Thoracic aorta (tissue), 2 donors: ENCODE results near the gene SDHAF2. TPM values are rescaled to one million over a fixed set of nuclear protein-coding genes. Genes with fewer than 3 reads are reported as not detected.

Experiments used
- ATAC-seq: fragments of 150-250 bp; one replicate; pipeline ENCODE4 v1.8.0; 2017; ENCODE audit warnings: low read depth; ENCODE audit not compliant: insufficient number of reproducible peaks, low FRiP score
- DNase-seq: peaks from one replicate; pipeline ENCODE4 v3.0.0-alpha.2; 2020; ENCODE audit warnings: low spot score
- H3K27ac ChIP-seq, 2 donors: fragments of 200-600 bp; sonication (generic); 1 replicate in 1 of 2; 2 replicates in 1 of 2; pipeline ENCODE4 v1.5.1; 2016; ENCODE audit warnings: mild to moderate bottlenecking in 2 of 2, moderate library complexity in 2 of 2
- H3K27me3 ChIP-seq: fragments of 200-600 bp; sonication (generic); replicated peaks from 2 replicates; pipeline ENCODE4 v1.6.0; 2016; ENCODE audit warnings: mild to moderate bottlenecking; ENCODE audit not compliant: insufficient read depth
- H3K36me3 ChIP-seq: fragments of 200-600 bp; sonication (generic); one replicate; pipeline ENCODE4 v1.5.1; 2016
- H3K4me1 ChIP-seq, 2 donors: fragments of 200-600 bp; sonication (generic); 1 replicate in 1 of 2; 2 replicates in 1 of 2; pipeline versions ENCODE4 v1.5.1 to v1.6.0; 2016; ENCODE audit warnings: low read depth in 2 of 2, mild to moderate bottlenecking in 1 of 2; ENCODE audit not compliant: control insufficient read depth in 1 of 2
- H3K4me3 ChIP-seq: fragments of 200-600 bp; sonication (generic); 2 replicates; pipeline ENCODE4 v1.5.1; 2016; ENCODE audit warnings: mild to moderate bottlenecking
- H3K9me3 ChIP-seq: fragments of 200-600 bp; sonication (generic); 2 replicates; pipeline ENCODE4 v1.5.1; 2016
- total RNA-seq, 2 donors: library from RNA; depleted of rRNA; stranded (reverse); fragments of >200 nt; gene quantifications; one replicate each; pipeline versions ENCODE4 v1.1.0 to v1.2.3, GENCODE V29; 2016
- TF ChIP-seq, protein P1 (sequence below): fragments of 200-600 bp; sonication (generic); IDR thresholded peaks from one replicate; pipeline ENCODE4 v1.5.1; 2019; ENCODE audit warnings: antibody characterized with exemption

Gene SDHAF2
- total RNA-seq, 2 donors from 2014 or later = 43.2 to 52.6 TPM

DNA sequence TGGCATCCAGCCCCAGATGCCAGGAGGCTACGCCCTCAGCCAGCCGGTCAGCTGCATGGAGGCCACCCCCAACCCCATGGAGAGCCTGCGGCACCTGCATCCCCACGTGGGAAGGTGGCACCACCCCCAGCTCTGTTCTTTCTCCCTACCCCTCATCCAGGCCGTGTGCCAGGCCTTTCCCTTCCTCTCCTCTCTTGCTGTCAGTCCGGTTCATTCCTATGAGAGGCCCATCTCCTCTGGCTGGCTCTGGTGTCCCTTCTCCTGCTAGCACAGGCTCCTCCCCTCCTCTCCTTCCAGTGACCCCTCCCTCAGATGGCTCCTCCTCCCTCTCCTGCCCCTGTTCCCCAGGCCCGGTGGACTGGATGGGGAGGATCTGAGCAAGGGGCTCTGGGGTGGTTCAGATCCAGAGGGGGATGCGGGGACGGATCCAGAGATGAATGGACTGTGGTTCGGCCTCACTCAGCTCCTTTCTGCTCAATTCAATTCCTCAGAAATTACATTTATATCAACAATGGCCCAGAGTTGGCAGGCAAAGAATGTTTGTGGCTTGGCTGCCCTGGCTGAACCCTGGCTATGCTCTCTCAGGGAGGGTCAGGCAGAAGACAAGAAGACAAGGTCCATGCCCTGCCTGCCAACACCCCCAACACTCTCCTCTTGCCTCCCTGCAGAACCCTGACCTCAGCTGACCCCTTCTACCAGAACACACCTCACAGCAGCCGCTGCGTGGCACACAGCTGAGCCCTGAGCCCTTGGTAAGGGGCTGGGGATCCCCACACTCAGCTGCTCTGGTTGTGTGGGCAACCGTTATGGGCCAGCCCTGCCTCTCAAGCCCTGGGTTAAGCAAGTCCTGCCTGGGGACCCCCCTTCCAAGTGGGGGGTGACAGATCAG is 60.2 kb downstream of the SDHAF2 start:
- TF ChIP-seq, protein P1, sequence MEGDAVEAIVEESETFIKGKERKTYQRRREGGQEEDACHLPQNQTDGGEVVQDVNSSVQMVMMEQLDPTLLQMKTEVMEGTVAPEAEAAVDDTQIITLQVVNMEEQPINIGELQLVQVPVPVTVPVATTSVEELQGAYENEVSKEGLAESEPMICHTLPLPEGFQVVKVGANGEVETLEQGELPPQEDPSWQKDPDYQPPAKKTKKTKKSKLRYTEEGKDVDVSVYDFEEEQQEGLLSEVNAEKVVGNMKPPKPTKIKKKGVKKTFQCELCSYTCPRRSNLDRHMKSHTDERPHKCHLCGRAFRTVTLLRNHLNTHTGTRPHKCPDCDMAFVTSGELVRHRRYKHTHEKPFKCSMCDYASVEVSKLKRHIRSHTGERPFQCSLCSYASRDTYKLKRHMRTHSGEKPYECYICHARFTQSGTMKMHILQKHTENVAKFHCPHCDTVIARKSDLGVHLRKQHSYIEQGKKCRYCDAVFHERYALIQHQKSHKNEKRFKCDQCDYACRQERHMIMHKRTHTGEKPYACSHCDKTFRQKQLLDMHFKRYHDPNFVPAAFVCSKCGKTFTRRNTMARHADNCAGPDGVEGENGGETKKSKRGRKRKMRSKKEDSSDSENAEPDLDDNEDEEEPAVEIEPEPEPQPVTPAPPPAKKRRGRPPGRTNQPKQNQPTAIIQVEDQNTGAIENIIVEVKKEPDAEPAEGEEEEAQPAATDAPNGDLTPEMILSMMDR = no peak
- Histone ChIP-seq H3K27ac (no peak overlapping the region), H3K36me3 (no peaks in the 10 kb centered on the region), H3K9me3 (no peaks in the 10 kb centered on the region), H3K4me1 (peaks cover 5 to 25% of the 10 kb centered on the region in 2 donors), H3K27me3 (no peaks in the 10 kb centered on the region), H3K4me3 (no peak overlapping the region)
- ATAC-seq = no peak
- DNase-seq = no peak

DNA sequence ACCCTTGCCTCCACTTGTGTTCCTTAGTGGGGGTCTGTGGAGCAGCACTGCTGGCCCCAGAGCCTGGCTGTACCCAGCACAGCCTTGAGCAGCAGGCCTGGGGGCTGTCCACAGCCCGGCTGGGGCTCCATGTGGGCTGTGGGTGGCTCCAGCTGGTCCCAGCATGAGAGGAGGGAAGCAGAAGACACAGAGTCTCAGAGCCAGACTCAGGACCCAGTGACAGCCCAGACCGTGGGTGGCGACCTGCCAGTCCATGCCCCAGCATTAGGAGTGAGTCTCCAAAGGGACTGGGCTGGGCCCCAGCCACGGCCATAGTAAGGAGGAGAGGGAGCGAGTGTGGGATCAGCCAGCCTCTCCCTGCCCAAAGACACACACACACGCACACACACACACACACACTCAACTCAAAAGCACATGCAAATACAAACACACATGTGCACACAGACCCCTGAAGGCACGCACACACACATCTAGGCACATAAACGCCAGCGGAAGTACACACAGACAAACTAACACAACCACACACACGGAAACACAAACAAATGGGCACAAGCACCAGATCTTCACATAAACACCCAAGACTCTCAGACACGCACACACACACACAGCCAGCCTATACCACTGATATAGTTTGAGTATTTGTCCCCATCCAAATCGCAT is 61.9 kb downstream of the SDHAF2 start:
- DNase-seq = no peak
- Histone ChIP-seq H3K4me3 (no peak overlapping the region), H3K4me1 (peaks cover 5 to 25% of the 10 kb centered on the region in 2 donors), H3K27me3 (no peaks in the 10 kb centered on the region), H3K36me3 (no peaks in the 10 kb centered on the region), H3K9me3 (no peaks in the 10 kb centered on the region), H3K27ac (no peak overlapping the region)
- TF ChIP-seq, protein P1 = no peak
- ATAC-seq = no peak

DNA sequence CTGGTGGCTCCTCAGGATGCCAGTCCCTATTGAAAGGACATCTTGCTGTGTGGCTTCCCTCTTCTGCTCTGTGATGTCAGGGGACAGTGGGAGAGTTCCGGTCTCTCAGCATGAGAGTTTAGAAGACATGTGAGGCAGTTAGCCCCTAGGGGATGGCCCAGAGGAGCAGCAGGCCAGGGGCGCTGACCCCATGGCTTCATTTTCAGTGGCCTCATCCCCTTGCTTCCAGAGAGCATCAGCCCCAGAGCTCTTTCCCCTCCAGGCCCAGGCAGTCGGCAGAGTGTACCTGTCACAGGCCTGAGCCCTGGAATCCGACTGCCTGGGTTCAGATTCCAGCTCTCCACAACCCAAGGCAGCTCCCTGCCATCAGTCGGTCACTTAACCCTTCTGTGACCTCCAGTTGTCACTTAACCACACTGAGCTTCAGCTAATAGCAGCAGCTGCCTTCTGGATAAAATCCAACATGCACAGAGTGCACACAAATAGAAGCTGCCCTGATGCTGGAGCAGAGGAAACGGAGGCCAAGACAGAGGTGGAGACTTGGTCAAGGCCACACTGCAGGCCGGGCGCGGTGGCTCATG is 64.5 kb downstream of the SDHAF2 start:
- Histone ChIP-seq H3K4me3 (no peak overlapping the region), H3K27me3 (no peaks in the 10 kb centered on the region), H3K27ac (no peak overlapping the region), H3K4me1 (peaks cover under 1 to 13% of the 10 kb centered on the region in 2 donors), H3K9me3 (no peaks in the 10 kb centered on the region), H3K36me3 (no peaks in the 10 kb centered on the region)
- TF ChIP-seq, protein P1 = no peak
- DNase-seq (no peak), ATAC-seq (no peak)

DNA sequence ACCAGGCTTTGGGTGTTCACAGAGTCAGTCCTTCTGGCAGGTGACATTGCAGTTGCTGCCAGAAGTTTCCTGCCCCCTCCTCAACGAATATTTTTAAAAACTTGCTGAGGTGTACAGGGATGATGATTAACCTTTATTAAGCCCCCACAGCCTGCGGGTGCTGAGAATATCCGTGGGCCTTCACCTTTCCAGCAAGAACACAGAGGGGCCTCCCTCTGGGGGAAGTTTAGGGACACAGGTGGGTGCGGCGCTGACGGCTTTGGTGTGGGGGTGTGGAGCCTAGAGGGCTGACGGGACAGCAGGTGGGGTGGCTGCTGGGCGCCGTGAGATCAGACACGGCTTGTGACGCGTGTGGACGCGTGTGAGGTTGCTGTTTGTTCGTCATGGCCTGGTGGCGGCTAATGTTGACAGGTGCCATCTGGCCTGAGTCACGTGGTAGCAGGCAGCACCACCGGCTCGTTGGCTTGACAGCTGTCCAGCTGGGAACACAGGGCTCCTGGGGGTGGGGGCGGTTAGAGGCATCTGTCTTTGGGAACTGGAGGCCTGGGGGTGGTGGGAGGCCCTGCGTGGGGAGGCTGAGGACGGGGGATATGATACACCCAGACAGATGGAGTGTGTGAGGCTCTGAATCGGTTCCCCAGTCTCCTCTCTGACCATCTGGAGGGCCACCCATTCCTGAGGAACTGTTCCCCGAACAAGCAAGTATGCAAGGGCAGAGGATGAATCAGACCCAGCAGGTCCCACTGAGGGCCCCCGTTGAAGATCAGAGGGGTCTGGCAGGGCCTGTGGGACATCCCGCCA is 66.1 kb downstream of the SDHAF2 start:
- H3K4me1 ChIP-seq = no peaks in the 10 kb centered on the region
- no peak overlapping the region for H3K4me3 ChIP-seq
- H3K27ac ChIP-seq = no peak overlapping the region
- no peaks in the 10 kb centered on the region for H3K9me3 ChIP-seq
- DNase-seq (no peak), ATAC-seq (no peak)
- TF ChIP-seq, protein P1 = no peak
- no peaks in the 10 kb centered on the region for H3K36me3 ChIP-seq
- no peaks in the 10 kb centered on the region for H3K27me3 ChIP-seq

Other genes with a start within 250 kb of the SDHAF2 start
- gene PGA3, start 226.6 kb upstream of the SDHAF2 start, total RNA-seq = 1 to 10 TPM; 1.8 to 4.3 TPM
- gene PGA4, start 207.8 kb upstream of the SDHAF2 start, total RNA-seq = 1 to 10 TPM in 1 of 2 donors, not detected in 1; 4.7 TPM
- not detected for gene PGA5, start 188.9 kb upstream of the SDHAF2 start, total RNA-seq
- gene VWCE, start 134.8 kb upstream of the SDHAF2 start, total RNA-seq = 1 to 10 TPM; 1.5 to 2.3 TPM
- gene DDB1, start 97.0 kb upstream of the SDHAF2 start, total RNA-seq = 100 to 1,000 TPM; 122 to 144 TPM
- gene TKFC, start 96.9 kb upstream of the SDHAF2 start, total RNA-seq = 10 to 100 TPM; 22.5 to 29.2 TPM
- gene CYB561A3, start 68.2 kb upstream of the SDHAF2 start, total RNA-seq = 10 to 100 TPM; 37.1 to 80.8 TPM
- gene TMEM138, start 67.8 kb upstream of the SDHAF2 start, total RNA-seq = 10 to 100 TPM; 49.7 to 63.5 TPM
- gene TMEM216, start 37.5 kb upstream of the SDHAF2 start, total RNA-seq = 10 to 100 TPM in 1 of 2 donors, 1 to 10 TPM in 1; 5.6 to 13.0 TPM
- gene CPSF7, start 149 bp upstream of the SDHAF2 start, total RNA-seq = 10 to 100 TPM; 54.3 to 69.7 TPM
- 1 to 10 TPM; 3.0 to 4.2 TPM for gene LRRC10B, start 78.6 kb downstream of the SDHAF2 start, total RNA-seq
- 1 to 10 TPM in 1 of 2 donors, not detected in 1; 2.6 TPM for gene SYT7, start 151.0 kb downstream of the SDHAF2 start, total RNA-seq